HG03558 (cell line): Measurements from ENCODE around the gene NRIP1.
"Not testable (repeated sequence)": the region's sequence is repeated elsewhere in the genome, so short reads cannot be mapped to it uniquely, and the experiment has no call there.

Experiments
- ATAC-seq: cut with Tn5 transposase; IDR thresholded peaks from one replicate; pipeline ENCODE4 v1.9.1; 2021; ENCODE audit warnings: moderate number of reproducible peaks; ENCODE audit not compliant: unreplicated experiment; ENCODE audit errors: extremely low read depth

NRIP1 gene

GRCh38 chr21:15045017-15045416, 19.8 kb downstream of the NRIP1 start:
- ATAC-seq = no peak

- no peak for ATAC-seq
Measured at GRCh38 chr21:15042531-15042930, 22.3 kb downstream of the NRIP1 start.

DNA sequence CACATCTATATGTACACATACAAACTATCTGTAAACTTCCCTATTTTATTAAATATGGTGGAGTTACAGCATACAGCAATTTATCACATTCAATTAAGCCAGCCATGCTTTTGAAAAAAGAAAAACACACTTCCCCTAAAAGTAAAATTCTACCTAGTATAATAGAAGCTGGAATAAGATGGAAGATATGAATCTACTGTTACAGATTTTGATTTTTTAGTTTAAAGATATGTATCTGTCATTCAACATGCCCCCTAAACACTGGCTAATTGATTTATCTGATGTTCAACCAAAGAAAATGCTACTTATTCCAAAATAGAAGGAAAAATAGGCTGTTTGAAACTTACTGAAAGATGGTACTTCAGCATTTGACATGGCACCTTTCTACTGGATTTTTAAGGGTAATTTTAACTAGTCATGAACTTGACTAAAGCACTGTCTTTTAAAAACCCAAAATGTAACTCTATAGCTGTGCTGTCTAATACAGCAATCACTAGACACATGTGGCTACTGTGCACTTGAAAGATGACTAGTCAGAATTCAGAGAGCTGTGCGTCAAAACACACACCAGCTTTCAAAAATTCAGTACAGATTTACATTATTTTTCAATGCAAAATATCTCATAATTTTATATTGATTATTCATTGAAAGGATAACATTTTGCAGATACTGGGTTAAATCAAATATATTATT, 25.0 kb downstream of the NRIP1 start:
- no peak for ATAC-seq

GRCh38 chr21:15037900-15038293, 26.9 kb downstream of the NRIP1 start:
- no peak for ATAC-seq

GRCh38 chr21:15037095-15037899, 27.5 kb downstream of the NRIP1 start:
- ATAC-seq = no peak

GRCh38 chr21:15036189-15036588, 28.6 kb downstream of the NRIP1 start:
- ATAC-seq = no peak

DNA sequence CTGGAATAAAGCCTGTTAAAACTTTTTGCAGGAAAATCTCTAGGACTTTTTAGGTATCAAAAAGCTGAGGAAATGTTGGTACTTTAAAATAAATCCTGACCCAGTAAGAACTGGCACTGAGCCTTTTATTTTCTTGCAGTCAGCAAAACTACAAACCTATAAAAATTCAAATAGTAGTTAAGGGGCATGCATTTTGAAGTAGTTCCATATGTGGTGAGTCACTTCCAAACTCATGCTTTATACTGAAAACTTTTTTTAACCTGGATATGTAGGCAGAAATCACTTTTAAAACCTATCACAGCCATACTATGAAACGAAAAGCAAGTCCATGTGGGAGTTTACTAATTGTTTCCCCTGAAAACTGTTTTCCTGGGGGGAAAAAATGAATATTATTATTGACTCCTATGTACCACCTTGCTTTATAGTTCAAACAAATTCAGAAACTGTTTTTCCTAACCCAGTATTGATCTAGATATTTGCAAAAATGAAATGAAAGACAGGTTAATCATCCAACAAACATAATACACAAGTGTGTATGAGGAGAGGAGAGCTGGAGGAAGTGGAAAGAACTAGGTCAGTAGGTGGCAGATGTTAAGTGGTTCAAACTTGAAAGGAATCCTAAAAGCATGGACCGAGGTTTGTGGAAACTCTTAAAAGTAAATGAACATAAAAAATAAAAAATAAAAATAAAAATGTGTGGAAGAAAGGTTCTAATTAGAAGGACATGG, 30.5 kb downstream of the NRIP1 start:
- no peak for ATAC-seq

DNA sequence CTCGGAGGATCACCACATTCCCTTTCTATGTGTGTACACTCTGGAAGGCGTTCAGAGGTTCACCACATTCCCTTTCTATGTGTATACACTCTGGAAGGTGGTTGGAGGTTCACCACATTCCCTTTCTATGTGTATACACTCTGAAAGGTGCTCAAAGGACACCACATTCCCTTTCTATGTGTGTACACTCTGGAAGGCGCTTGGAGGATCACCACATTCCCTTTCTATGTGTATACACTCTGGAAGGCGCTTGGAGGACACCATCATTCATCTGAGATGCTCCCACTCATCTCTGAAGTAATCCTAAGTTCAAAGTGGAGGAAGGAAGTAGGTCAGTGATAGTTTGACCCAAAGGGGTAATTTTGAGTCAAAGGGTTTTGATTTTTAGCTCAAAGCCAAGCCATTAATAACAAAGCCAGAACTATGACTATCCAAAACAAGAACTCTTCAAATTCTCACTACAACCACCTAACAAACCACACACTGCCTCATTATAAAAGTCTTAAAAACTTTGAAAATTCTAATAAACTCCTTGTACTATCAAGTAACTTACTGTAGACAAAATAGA, 32.9 kb downstream of the NRIP1 start:
- no peak for ATAC-seq

GRCh38 chr21:15031362-15031761, 33.4 kb downstream of the NRIP1 start:
- ATAC-seq = not testable (repeated sequence)

GRCh38 chr21:15030861-15031260, 33.9 kb downstream of the NRIP1 start:
- ATAC-seq = not testable (repeated sequence)

- no peak for ATAC-seq
Measured at GRCh38 chr21:15029077-15029476, 35.7 kb downstream of the NRIP1 start.

DNA sequence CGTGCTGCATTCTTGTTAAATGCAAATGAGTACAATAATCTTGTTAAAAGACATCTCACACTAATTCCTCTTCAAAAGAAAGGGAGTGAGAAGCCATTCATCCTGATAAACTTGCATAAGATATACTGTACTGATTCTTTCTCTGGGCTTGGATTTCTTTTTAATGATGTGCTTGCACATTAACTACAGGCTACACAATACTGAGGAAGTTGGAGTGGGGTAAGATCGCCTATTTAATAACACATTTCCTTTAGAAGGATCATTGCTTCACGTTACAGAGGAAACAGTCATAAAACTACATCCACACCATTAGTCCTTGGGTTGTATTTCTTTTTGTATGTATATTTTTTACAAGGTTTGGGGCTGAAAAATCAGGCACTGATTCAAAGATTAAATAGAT, 36.6 kb downstream of the NRIP1 start:
- no peak for ATAC-seq

- no peak for ATAC-seq
Measured at GRCh38 chr21:15027056-15027455, 37.7 kb downstream of the NRIP1 start.

- no peak for ATAC-seq
Measured at GRCh38 chr21:15026370-15026769, 38.4 kb downstream of the NRIP1 start.

DNA sequence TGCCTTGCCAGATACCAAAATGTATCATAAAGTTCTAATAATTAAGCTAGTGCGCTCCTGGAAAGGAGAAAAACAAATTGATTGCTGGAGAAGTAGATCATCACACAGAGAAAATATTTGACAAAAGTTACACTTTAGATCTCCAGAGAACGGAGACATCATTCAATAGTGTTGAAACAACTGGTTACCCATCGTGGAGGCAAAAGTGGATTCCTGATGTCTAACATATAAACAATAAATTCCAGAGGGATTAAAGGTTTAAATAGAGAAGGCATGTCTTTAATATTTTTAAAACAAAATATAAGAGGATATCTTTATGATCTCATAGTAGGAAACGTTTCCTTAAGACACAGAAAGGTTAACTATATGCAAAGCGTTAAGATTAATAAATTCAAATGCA, 41.0 kb downstream of the NRIP1 start:
- no peak for ATAC-seq

DNA sequence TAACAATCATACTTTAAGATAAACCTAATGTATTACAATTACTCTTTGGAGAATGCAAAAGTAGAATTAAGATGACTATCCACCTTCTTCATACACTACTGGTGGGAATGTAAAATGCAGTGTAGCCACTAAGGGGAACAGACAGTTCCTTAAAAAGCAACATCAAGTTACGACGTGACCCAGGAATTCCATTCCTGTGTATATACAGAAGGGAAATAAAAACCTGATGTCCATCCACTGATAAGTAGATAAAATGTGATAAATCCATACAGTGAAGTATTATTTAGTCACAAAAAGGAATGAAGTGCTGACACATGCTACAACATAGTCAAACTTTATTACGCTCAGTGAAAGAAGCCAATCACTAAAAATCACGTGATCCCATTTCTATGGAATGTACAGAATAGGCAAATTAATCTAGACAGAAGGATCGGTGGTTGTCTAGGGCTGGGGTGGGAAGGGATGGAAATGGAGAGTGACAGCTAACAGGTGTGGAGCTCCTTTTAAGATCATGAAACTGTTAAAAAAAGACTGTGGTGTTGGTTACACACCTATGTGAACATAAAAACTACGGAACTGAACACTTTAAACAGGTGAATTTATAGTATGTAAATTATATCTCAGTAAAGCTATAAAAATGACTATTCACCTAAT, 42.1 kb downstream of the NRIP1 start:
- no peak for ATAC-seq

DNA sequence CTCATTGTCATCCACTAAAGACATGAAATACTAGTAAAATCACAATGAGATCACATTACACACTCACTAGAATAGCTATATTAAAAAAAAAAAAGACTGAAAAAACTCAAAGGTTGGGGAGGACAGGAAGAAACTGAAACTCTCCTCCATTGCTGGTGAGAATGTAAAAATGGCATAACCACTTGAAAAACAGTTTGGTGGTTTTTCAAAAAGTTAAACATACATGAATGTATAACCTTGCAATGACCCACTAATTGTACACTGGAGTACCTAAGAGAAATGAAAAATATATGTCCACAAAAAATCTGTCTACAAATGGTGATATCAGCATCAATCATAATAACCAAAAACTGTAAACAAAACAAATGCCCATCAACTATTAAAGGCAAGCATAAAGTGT, 44.0 kb downstream of the NRIP1 start:
- ATAC-seq = no peak

GRCh38 chr21:15018382-15018781, 46.4 kb downstream of the NRIP1 start:
- ATAC-seq = no peak

DNA sequence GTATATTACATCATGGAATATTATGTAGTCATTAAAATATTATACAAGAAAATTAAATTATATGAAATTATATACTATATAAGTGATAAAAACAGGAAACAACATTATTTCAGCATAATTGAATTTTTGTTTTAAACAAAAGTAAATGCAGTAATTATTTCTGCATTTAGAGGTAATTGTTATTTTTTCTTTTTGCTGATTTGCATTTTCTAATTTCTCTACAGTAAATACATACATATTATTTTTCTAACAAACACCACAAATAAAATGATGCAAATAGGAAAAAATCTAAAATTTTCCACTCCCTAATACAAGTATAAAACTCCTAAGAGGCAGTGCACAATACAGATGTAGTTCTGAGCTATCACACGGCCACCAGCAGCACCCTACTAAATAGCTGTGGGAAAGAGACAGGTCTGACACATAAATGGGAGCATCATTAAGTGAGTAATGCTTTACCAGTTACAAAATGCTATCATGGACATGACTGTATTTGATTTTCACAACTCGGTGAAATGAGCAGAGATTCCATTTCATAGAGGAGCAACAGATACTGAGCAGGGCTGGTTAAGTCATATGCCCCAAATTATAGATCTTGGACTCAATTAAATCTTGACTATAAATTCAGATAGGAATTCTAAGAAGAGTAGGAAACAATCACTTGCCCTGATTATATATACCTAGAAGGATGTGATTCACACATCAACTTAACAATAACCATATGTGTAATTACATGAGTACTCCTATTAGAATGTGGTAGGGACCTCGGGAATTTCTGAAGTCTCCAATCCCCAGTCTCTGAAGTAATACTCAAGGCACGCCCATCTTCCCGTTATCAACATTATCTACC, 49.0 kb downstream of the NRIP1 start:
- ATAC-seq = no peak
